ENCODE data around the gene LYRM1.

LYRM1 gene

DNA sequence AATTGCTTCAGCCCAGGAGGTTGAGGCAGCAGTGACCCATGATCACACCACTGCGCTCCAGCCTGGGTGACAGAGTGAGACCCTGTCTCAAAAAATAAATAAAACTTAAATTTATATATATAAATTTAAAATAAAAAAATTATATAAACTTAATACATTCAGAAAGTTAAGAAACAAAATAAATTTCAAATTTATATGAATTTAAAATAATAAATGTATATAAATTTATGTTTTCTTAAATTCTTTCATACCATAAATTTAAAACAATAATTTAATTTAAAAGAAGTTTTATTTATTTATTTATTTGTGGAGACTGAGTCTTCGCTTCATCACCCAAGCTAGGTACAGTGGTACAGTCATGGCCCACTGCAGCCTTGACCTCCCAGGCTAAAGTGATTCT, 20.2 kb downstream of the LYRM1 start:
- no peak overlapping the region for H2BK12ac ChIP-seq (ENCODE audit: low read length)
- H3K18ac ChIP-seq (ENCODE audit: low read length), result no peak overlapping the region
- H3K79me2 ChIP-seq (ENCODE audit: control insufficient read depth, insufficient read depth, low read length, poor library complexity), result no peaks in the 10 kb centered on the region
- H2BK120ac ChIP-seq (ENCODE audit: insufficient read depth, low read length, poor library complexity), result no peak overlapping the region
- no peak overlapping the region for H4K91ac ChIP-seq (ENCODE audit: low read depth, low read length)
- no peaks in the 10 kb centered on the region for H3K4me1 ChIP-seq (ENCODE audit: control insufficient read depth in 1 of 2, insufficient read depth in 2 of 2, low read length in 2 of 2)
- no peak overlapping the region for H2AK5ac ChIP-seq (ENCODE audit: low read length)
- H3K27ac ChIP-seq (ENCODE audit: low read depth, low read length), result no peak overlapping the region
- peaks cover 2% of the 10 kb centered on the region in 2 experiments for H3K36me3 ChIP-seq (ENCODE audit: control insufficient read depth in 1 of 2, insufficient read depth in 2 of 2, low read length in 2 of 2)
- no CpG with 5 or more reads among the region's 2 CpGs for WGBS (ENCODE audit: extremely low coverage, insufficient coverage, insufficient read length)
- no peak overlapping the region for H4K8ac ChIP-seq (ENCODE audit: low read depth, low read length)
- no peaks in the 10 kb centered on the region for H3K9me3 ChIP-seq (ENCODE audit: insufficient read depth, low read depth, low read length)
- no peaks in the 10 kb centered on the region for H3K27me3 ChIP-seq (ENCODE audit: insufficient read depth, low read length)
- H3K79me1 ChIP-seq (ENCODE audit: low read length), result no peaks in the 10 kb centered on the region
- H3K4me3 ChIP-seq (ENCODE audit: low read depth, low read length), result no peak overlapping the region
- no peak overlapping the region for H3K14ac ChIP-seq (ENCODE audit: low read length)
- H4K12ac ChIP-seq (ENCODE audit: low read depth, low read length), result no peak overlapping the region
- H3K4me2 ChIP-seq (ENCODE audit: low read length), result no peak overlapping the region
- no peak overlapping the region for H3K4ac ChIP-seq (ENCODE audit: low read depth, low read length)
- no peak overlapping the region for H2AFZ ChIP-seq (ENCODE audit: insufficient read depth, low read length, poor library complexity)
- no peak overlapping the region for H3K23ac ChIP-seq (ENCODE audit: low read length)
- no peak overlapping the region for H3K9ac ChIP-seq (ENCODE audit: low read length)
- H2BK5ac ChIP-seq (ENCODE audit: low read depth, low read length, poor library complexity), result no peak overlapping the region
- no peak for DNase-seq

DNA sequence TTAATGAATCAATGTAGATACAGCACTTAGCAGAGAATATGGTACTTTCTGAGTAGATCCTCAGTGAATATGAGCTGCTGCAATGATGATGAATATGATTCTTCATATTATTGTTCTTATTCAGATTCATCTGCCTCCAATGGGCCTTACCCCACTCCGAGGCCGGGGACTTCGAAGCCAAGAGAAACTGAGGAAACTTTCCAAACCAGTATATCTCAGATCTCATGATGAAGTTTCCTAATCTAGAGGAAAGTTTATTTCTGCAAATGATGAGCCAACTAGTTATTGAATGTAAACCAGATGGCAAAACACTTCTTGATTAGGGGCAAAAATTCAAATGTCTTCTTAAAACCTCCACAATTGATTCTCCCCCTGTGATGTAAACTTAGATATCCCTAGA, 23.3 kb downstream of the LYRM1 start:
- Histone ChIP-seq H4K12ac (ENCODE audit: low read depth, low read length) (no peak overlapping the region), H3K79me1 (ENCODE audit: low read length) (no peaks in the 10 kb centered on the region), H3K4me1 (ENCODE audit: control insufficient read depth in 1 of 2, insufficient read depth in 2 of 2, low read length in 2 of 2) (no peaks in the 10 kb centered on the region), H2BK5ac (ENCODE audit: low read depth, low read length, poor library complexity) (no peak overlapping the region), H2BK12ac (ENCODE audit: low read length) (no peak overlapping the region), H3K9ac (ENCODE audit: low read length) (no peak overlapping the region), H3K18ac (ENCODE audit: low read length) (no peak overlapping the region), H2BK120ac (ENCODE audit: insufficient read depth, low read length, poor library complexity) (no peak overlapping the region), H3K14ac (ENCODE audit: low read length) (no peak overlapping the region), H4K8ac (ENCODE audit: low read depth, low read length) (no peak overlapping the region), H3K4ac (ENCODE audit: low read depth, low read length) (no peak overlapping the region), H3K27ac (ENCODE audit: low read depth, low read length) (no peak overlapping the region), H2AFZ (ENCODE audit: insufficient read depth, low read length, poor library complexity) (no peak overlapping the region), H3K79me2 (ENCODE audit: control insufficient read depth, insufficient read depth, low read length, poor library complexity) (no peaks in the 10 kb centered on the region), H4K91ac (ENCODE audit: low read depth, low read length) (no peak overlapping the region), H3K23ac (ENCODE audit: low read length) (no peak overlapping the region), H3K9me3 (ENCODE audit: insufficient read depth, low read depth, low read length) (no peaks in the 10 kb centered on the region), H2AK5ac (ENCODE audit: low read length) (no peak overlapping the region), H3K4me3 (ENCODE audit: low read depth, low read length) (no peak overlapping the region), H3K36me3 (ENCODE audit: control insufficient read depth in 1 of 2, insufficient read depth in 2 of 2, low read length in 2 of 2) (peaks cover 2% of the 10 kb centered on the region in 2 experiments), H3K27me3 (ENCODE audit: insufficient read depth, low read length) (no peaks in the 10 kb centered on the region), H3K4me2 (ENCODE audit: low read length) (no peak overlapping the region)
- DNase-seq, result no peak
- no CpG with 5 or more reads among the region's 3 CpGs for WGBS (ENCODE audit: extremely low coverage, insufficient coverage, insufficient read length)

DNA sequence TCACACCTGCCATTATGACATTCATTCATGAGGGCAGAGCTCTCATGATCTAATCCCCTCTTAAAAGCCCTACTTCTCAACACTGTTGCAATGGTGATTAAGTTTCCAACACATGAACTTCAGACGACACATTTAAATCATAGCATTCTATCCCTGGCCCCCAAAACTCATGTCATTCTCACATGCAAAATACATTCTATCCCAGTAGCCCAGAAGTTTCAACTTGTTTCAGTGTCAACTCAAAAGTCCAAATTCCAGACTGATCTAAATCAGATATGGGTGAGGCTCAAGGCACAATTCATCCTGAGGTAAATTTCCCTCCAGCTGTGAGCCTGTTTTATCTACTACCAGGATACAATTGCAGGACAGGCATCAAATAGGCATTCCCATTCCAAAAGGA, 25.2 kb downstream of the LYRM1 start:
- no peaks in the 10 kb centered on the region for H3K79me1 ChIP-seq (ENCODE audit: low read length)
- DNase-seq, result peak; percentile 38 to 82
- H4K12ac ChIP-seq (ENCODE audit: low read depth, low read length), result no peak overlapping the region
- no peak overlapping the region for H4K8ac ChIP-seq (ENCODE audit: low read depth, low read length)
- H2BK12ac ChIP-seq (ENCODE audit: low read length), result no peak overlapping the region
- H4K91ac ChIP-seq (ENCODE audit: low read depth, low read length), result no peak overlapping the region
- peaks cover 2 to 3% of the 10 kb centered on the region in 2 experiments for H3K4me1 ChIP-seq (ENCODE audit: control insufficient read depth in 1 of 2, insufficient read depth in 2 of 2, low read length in 2 of 2)
- no peaks in the 10 kb centered on the region for H3K9me3 ChIP-seq (ENCODE audit: insufficient read depth, low read depth, low read length)
- H3K14ac ChIP-seq (ENCODE audit: low read length), result no peak overlapping the region
- no peak overlapping the region for H2BK5ac ChIP-seq (ENCODE audit: low read depth, low read length, poor library complexity)
- H3K4ac ChIP-seq (ENCODE audit: low read depth, low read length), result no peak overlapping the region
- H3K4me2 ChIP-seq (ENCODE audit: low read length), result no peak overlapping the region
- no peak overlapping the region for H3K4me3 ChIP-seq (ENCODE audit: low read depth, low read length)
- H3K27me3 ChIP-seq (ENCODE audit: insufficient read depth, low read length), result no peaks in the 10 kb centered on the region
- H3K79me2 ChIP-seq (ENCODE audit: control insufficient read depth, insufficient read depth, low read length, poor library complexity), result no peaks in the 10 kb centered on the region
- H3K23ac ChIP-seq (ENCODE audit: low read length), result no peak overlapping the region
- H3K18ac ChIP-seq (ENCODE audit: low read length), result no peak overlapping the region
- no CpG with 5 or more reads among the region's 1 CpG for WGBS (ENCODE audit: extremely low coverage, insufficient coverage, insufficient read length)
- H3K9ac ChIP-seq (ENCODE audit: low read length), result no peak overlapping the region
- H2AK5ac ChIP-seq (ENCODE audit: low read length), result no peak overlapping the region
- H3K36me3 ChIP-seq (ENCODE audit: control insufficient read depth in 1 of 2, insufficient read depth in 2 of 2, low read length in 2 of 2), result peaks cover 2% of the 10 kb centered on the region in 2 experiments
- no peak overlapping the region for H2AFZ ChIP-seq (ENCODE audit: insufficient read depth, low read length, poor library complexity)
- H3K27ac ChIP-seq (ENCODE audit: low read depth, low read length), result no peak overlapping the region
- H2BK120ac ChIP-seq (ENCODE audit: insufficient read depth, low read length, poor library complexity), result no peak overlapping the region

DNA sequence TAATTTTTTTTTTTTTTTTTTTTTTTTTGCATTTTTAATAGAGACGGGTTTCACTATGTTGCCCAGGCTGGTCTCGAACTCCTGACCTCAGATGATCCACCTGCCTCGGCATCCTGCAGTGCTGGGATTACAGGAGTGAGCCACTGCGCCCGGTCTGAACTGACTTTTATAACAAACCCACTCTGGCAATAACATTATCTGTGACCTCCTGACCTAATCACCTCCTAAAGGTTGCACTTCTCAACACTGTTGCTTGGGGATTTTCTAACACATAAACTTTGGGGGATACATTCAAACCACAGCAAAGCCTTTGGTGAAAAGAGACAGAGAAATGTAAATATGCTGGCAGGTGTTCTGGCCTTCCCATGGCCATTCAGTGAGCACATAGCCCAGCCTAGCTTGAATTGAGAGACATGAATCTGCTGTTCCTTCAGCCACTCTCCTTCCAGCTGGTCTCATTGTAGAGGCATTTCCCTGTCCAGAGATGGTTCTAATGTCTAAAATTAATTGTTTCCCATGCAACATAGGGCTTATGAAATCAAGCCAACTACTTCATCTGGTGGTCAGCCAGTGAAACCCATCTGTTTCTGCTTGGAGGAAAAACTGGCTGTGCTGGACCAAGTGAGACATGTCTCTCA, 28.3 kb downstream of the LYRM1 start:
- Histone ChIP-seq H3K14ac (ENCODE audit: low read length) (no peak overlapping the region), H3K27ac (ENCODE audit: low read depth, low read length) (no peak overlapping the region), H3K79me1 (ENCODE audit: low read length) (no peaks in the 10 kb centered on the region), H3K4me1 (ENCODE audit: control insufficient read depth in 1 of 2, insufficient read depth in 2 of 2, low read length in 2 of 2) (peaks cover 4 to 9% of the 10 kb centered on the region in 2 experiments), H3K9ac (ENCODE audit: low read length) (no peak overlapping the region), H3K4me3 (ENCODE audit: low read depth, low read length) (no peak overlapping the region), H2BK120ac (ENCODE audit: insufficient read depth, low read length, poor library complexity) (no peak overlapping the region), H2AK5ac (ENCODE audit: low read length) (no peak overlapping the region), H3K79me2 (ENCODE audit: control insufficient read depth, insufficient read depth, low read length, poor library complexity) (no peaks in the 10 kb centered on the region), H4K12ac (ENCODE audit: low read depth, low read length) (no peak overlapping the region), H2BK5ac (ENCODE audit: low read depth, low read length, poor library complexity) (no peak overlapping the region), H3K23ac (ENCODE audit: low read length) (no peak overlapping the region), H4K91ac (ENCODE audit: low read depth, low read length) (no peak overlapping the region), H3K4me2 (ENCODE audit: low read length) (no peak overlapping the region), H3K18ac (ENCODE audit: low read length) (no peak overlapping the region), H3K36me3 (ENCODE audit: control insufficient read depth in 1 of 2, insufficient read depth in 2 of 2, low read length in 2 of 2) (peaks cover 0 to 2% of the 10 kb centered on the region in 2 experiments), H3K9me3 (ENCODE audit: insufficient read depth, low read depth, low read length) (no peaks in the 10 kb centered on the region), H2BK12ac (ENCODE audit: low read length) (no peak overlapping the region), H2AFZ (ENCODE audit: insufficient read depth, low read length, poor library complexity) (no peak overlapping the region), H4K8ac (ENCODE audit: low read depth, low read length) (no peak overlapping the region), H3K4ac (ENCODE audit: low read depth, low read length) (no peak overlapping the region), H3K27me3 (ENCODE audit: insufficient read depth, low read length) (no peaks in the 10 kb centered on the region)
- no peak for DNase-seq
- no CpG with 5 or more reads among the region's 5 CpGs for WGBS (ENCODE audit: extremely low coverage, insufficient coverage, insufficient read length)
